GM18861 (cell line): Measurements from ENCODE around the gene SRSF4.
A peak's percentile ranks its signal among the peaks of the same experiment; 100 is the strongest.
"Not testable (repeated sequence)": the region's sequence is repeated elsewhere in the genome, so short reads cannot be mapped to it uniquely, and the experiment has no call there.

Source experiments
- ATAC-seq: cut with Tn5 transposase; IDR thresholded peaks from one replicate; pipeline ENCODE4 v1.9.1; 2021; ENCODE audit not compliant: unreplicated experiment

Gene SRSF4

DNA sequence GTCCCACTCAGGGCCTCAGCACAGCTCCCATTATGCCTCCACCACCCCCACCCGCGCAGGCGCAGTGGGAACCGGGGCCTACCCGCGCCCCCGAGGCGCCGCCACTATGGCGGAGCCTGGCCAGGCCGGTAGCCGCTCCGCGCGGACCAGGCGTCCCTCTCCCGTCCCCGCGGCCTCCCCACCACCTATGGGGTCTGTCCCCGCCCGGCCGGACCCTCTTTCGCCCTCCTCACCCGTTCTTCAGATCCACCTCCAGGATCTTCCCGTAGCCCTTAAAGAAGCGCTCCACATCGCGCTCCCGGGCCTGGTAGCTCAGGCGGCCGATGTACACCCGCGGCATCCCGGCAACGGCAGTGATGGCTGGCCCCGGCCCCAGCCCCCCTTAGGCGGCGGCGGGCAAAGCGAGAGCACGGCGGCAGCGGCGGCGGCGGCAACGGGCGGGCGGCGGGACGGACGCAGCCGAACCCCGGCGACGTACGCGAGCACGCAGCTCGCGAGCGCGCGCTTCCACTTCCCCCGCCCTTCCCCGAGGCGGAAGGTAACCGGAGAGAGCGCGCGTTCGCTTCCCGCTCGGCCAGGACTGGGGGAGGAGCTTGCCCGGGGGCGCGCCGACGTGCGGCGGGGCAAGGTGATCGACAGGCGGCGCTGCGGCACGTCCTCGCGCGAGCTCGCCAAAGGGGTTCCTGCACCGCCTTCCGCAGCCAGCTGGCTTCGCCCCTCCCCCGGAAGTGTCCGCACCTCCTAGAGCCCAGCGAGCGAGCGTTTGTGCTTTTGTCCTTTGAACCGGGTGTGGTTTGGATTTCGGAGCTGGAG lies at the start of gene SRSF4:
Gene SRSF4, minus strand, starts transcription at position 488 of the 813 bp plus-strand sequence. Its CDS starts 148 bp downstream, at position 340.
- peak; percentile 75 for ATAC-seq

DNA sequence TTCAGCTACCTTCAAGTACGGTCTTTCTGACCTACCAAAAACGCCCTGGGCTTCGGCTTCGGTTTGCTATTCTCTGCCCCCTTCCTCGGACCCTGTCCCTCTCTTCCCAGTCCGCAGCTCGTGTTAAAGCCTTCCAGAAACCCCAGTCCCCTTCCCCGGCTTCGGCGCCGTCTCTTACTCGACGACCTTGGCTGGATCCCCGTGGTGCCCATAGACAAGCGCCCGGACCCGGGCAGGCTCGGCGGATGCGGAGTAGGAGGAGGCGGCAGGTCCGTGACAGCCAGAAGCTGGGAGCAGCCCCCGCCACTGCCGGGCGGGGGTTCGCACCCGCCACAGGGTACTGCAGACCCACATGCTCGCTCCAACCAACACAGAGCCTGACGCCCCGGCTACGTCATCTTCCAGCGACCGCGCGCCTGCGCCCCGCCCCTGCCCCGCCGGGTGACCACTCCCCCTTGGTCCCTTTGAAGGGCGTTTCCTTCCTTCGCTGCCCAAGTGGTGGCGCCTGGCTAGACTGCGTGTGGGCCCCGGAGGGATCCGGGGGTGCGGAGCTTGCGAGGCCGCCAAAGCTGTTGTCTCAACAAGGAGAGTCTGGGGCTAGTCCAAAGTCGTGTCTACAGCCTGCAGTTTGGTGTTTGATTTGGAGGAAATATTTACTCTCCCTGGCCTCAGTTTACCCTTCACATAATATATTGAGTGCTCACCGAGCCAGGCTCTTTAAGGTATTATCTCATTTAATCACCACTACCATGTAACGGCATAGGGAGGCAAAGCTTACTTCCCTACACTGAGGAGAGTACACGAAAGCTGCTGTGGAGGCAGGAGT lies 49.1 kb upstream of the SRSF4 start, which contains the start of gene MECR:
Gene MECR, minus strand, starts transcription at position 382 of the 826 bp plus-strand sequence. Its CDS starts 28 bp downstream, at position 354.
- peak; percentile 87 for ATAC-seq

DNA sequence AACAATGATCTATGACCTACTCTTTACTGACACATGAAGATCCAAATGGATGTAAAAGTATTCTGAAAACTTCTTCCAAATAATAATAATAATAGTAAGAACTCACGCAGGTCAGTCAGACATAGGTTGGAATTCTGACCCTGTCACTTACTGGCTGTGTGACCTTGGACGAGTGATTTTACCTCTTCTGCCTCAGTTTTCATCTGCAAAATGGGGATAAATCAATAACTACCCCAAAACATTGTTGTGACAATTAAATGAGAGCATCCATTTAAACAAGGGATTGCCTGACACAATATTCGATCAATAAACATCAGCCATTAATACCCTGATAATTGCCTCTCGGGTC lies 48.5 kb upstream of the SRSF4 start:
- ATAC-seq: no peak

DNA sequence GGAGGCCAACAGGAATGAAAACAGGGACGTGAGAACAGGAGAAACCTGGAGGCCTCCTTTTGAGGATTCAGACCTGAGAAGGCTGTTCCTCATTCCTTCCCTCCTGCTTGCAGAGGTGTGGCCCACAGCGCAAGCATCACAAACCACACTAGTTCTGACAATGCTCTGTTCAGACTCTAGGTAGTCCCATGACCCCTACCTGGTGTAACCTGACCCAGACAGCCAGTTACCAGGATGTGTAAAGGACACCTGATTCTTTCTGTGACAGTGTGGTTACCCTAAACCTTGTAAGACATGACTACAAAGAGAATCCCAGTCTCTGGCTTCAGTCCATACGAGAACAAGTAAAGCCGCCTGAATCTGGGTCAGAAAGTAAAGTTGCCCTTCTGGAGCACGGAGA lies 45.8 kb upstream of the SRSF4 start:
- ATAC-seq: no peak

DNA sequence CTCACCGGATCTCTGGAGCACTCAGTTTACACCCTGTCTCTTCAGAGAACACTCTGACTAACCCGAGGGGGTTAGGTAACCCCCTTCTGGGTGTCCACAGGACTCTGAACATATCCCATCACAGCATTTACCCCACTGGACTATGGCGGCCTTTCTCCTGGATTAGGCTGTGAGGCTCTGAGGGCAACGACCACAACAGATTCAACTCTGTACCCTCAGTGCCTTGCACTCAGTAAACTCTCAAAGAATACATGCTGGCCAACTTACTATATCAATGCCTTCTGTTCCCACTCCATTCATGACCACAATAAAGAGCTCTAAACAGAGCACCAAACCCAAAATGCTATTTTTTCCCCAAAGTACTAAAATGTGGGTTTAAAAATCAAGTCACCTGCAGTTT lies 43.7 kb upstream of the SRSF4 start:
- no peak for ATAC-seq

DNA sequence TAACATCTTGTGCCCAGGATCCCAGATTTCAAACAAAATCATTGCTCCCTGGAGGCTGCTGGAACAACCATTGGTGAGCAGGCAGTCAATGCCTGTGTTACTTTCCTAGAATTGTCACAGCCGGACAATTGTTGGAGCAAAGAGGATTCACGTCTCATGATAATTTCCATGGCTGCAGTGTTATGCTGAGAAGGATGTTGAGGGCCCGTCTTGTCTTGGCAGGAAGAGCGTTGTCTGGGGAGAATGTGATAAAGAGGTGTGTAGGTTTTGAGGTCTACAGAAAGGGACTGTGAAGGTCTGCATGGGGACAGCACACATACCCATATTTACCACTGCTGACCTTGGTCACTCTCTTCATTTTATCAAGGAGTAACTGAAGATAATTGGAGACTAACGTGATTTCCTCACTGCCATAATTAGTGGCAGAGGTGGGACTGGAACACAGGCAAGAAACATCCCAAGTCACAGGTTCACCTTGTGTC lies 42.7 kb upstream of the SRSF4 start:
- no peak for ATAC-seq

DNA sequence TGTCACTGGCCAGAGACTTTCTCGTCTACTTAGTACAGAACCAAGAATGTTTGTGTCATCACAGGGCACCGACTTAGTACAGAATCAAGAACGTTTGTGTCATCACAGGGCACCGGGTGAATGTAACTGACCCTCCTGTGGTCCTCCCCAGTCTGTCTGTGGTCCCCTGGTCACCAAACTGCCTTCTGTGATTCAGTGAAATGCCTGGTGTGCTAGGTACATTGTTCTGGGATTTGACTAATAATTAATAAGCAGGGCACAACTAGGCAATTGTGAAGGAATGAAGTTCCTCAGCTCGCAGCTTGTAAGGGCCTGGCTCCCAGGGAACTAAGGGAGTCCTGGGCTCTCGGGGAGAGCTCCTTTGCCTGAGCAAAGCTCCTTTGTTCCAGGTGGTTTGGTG lies 41.8 kb upstream of the SRSF4 start:
- no peak for ATAC-seq

DNA sequence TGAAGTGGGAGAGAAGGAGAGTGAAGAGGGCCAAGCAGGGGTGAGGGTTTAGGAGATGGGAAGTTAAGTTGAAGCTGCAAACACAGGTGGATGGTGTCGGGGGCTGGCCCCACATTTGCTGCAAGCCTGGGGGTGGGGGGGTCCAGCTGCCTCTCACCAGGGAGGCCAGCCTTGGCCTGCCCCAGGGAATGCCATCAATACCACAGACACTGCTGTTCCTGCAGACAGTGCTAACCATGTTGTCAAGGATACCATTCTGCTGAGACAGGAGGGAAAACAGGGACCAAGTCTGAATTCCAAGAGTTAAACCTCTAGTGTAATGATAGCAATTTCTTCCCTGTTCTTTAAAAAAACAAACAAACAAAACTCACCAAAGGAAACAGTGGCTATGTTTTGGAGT lies 41.0 kb upstream of the SRSF4 start:
- ATAC-seq: no peak

DNA sequence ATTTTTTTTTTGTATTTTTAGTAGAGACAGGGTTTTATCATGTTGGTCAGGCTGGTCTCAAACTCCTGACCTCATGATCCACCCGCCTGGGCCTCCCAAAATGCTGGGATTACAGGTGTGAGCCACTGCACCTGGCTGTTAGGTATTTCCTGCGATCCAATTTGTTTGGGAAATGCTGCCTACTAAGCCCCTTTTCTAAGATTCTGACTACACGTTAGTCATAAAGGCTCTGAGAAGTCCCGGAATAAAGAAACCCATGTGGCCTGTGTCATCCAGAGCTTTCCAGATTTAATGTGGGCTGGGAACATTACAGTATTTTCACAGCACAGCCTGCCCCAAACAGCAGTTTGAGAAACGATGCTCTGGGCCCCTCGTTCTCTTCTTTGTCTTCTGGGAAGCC lies 40.6 kb upstream of the SRSF4 start:
- ATAC-seq: not testable (repeated sequence)

DNA sequence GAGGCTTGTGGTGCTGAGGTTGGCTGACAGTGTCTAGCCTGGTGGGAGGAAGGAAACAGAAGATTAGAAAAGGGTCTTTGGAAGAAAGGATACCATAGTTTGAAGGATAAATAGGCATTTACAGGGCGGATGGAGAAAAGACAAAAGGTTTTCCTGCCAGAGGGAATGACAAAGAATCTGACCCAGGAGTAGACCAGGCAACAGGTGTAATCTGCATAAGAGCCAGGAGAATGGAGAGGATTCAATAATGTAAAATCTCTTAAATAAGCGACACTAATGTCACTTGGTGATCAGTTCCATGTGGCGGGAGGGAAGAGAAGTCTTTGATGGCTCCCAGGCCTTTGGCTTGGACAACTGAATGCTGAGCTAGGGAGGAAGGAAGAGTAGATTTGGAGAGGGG lies 39.6 kb upstream of the SRSF4 start:
- ATAC-seq: no peak

DNA sequence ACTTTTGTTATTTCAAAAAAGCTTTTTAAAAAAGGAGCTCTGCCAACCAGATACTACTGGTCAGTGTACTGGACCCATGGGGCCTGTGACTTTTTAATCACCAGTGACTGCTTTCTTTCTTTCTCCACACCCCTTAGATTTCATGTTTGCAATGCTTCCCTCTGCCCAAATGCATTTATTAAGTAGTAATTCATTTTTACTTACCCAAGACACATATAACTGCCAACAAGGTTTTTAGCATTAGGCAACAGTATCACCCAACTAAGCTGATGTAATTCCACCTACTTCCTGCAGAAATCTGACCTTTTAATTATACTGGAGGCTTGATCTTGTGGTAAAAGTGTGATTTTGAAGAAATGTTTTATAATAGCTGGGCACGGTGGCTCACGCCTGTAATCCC lies 36.5 kb upstream of the SRSF4 start:
- no peak for ATAC-seq

DNA sequence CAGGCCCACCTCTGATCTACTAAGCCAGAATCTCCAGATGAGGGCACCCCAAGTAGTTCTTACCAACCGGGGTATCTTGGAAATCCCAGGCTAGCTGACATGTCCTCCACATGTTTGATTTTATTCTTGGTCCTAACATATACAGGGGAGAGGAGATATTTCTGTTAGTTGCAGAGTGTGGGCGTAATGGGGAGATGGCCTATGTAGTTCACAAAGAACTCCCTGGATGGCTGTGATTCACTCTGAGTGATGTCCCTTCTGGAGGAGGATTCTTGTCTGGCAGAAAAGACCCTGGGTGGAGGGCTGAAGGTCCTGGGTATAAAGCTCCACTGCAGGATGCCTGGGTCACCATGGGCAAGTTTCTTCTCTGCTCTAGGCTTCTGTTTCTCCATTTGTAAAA lies 35.9 kb upstream of the SRSF4 start:
- ATAC-seq: no peak

DNA sequence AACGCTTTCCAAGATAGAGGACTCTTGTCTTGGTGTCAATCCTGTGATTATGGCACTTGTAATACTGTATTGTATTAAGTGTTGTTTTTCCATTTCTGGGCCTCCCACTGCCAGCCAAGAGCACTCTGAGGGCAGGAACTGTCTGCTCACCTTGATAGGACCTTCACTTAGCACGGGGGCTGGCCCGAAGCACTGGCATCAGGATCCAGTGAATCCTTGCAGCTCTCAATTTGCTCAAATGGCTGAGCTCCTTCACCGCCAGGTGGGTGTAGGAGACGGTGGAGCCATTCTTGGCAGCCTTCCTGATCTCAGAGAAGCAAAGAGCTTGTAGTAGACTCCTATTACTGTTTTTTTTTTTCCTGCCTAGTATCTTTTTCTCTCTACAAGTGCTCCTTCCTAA lies 31.4 kb upstream of the SRSF4 start:
- no peak for ATAC-seq

DNA sequence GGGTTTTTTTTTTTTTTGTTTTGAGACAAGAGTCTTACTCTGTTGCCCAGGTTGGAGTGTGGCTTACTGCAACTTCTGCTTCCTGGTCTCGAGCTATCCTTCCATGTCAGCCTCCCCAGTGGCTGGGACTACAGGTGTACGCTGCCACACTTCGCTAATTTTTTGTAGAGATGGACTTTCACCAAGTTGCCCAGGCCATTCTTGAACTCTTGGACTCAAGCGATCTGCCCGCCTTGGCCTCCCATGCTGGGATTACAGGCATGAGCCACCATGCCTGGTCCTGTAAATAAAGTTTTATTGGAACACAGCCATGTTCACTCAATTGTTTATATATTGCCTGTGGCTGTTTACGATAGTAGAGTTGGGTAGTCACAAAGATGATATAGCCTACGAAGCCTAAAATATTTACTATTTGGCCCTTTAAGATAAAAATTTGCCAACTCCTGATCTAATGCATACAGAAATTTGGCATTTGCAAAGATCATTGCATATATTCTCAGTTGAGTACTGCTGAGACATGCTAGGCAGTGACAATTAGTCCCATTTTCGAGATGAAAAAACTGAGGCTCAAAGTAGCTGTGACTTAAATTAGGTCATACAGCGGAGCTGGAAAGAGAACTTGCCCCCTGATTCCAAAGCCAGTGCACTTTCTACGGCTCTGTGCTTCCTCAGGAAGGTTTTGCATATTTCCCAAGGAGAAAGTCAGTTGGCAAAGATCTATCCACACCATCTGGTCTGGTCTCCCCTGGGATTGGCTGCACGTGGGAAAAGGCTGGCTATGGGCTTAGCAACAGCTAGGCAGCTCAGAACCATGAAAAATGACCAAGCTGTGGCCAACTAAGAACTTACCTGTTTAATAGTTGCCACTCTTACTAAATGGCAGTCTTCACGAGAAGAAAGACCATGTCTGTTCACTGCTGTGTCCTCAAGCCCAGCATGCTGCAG lies 29.7 kb upstream of the SRSF4 start:
- no peak for ATAC-seq

DNA sequence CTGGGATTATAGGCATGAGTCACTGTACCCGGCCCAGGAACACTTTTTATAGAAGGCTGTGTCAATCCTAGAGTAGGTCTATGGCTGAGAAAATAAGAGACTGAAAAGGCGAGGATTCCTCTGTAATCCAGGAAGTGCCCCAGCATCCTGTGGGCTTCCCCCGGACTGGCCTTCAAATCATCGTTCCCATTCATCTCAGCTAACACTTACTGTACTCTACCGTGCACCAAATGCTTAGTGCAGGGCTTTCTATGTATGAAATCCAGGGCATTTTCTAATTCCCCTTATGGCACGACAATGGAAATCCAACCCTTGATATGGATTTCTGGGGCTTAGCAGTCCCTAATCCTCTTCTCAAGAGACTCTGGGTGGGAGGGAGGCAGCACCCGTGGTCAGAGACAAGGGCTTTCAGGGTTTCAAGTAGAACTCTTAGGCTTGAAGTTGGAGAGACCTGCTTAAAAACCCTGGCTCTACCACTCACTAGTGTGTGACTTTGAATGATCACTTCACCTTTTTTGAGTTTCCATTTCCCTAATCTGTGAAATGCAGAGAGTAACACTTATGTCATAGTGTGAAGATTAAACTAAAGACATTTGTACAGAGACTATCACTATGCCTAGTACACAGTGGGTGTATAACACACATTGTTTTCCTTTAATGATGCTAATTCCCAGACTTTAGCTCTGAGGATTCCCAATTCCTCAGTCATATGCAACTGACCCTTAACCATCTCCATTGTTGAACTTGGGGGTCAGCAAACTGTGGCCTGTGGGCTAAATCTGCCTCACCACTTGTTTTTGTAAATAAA lies 28.8 kb upstream of the SRSF4 start:
- no peak for ATAC-seq

DNA sequence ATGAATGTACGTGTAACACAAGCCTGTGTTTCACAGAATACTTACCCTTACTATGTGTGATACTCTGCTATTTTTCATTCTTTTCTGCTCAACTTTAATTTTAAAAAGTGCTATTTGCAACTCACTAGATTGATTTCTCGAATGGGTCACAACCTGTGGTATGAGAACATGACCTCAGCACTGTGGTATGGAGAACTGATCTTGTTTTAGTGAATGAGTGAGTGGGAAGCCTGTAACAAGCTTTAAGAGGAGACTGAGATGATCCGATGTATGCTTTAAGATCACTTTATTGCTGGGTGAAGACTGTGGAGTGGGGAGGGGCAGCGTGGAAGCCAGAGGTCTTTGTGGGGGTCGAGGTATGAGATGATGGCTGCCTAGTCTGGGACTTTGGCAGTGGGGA lies 27.5 kb upstream of the SRSF4 start:
- ATAC-seq: no peak

DNA sequence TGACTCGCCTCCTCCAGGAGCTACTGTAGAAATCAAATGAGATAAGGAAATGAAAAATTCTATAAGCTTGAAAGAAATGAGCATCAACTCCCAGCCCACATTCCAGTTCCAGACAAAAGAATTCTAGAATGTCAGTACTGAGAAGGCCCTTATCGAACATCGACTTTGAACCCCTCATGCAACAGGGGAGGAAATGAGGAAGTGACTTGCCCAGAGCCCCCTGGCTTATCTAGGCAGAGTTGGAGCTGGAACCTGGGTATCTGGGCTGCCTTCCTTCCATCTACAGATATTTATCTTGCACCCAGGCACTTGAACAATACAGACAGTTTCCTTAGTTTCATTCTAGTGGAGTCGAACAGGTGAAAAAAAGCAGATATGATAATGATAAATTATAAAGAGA lies 26.7 kb upstream of the SRSF4 start:
- no peak for ATAC-seq

DNA sequence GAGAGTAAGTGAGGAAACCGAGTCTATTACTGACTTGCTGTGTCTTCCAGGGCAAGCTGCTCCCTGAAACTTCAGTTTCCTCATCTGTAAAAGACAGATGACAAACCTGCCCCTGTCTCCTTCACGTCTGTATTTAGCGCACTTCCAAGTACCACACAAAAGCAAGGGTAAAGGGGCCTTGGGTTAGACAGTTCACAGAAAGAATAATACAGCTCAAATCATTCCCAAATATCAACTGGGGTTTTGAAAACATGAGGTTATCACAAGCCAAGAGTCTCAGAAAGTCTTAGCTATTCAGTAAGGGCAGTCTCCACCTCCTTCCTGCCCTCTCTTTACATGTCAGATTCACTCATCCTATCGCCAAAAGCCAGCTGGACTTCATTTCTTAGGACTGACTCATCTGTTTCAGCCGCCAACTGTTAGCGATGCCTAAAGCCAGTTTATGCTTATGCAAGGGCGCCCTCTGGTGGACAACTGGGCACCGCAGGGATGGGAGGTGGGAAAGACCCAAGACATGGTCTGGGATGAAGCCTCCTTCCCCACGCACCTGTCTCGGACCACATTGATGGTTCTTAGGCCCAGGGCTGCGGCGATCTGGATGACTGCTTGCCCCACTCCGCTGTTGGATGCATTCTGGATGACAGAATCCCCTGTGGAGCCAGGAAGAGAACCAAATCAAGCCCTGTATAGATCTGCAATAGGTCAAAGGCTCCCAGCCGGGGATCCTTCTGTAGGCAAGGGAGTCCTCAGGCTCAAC lies 21.1 kb upstream of the SRSF4 start:
- peak; percentile 60 for ATAC-seq

DNA sequence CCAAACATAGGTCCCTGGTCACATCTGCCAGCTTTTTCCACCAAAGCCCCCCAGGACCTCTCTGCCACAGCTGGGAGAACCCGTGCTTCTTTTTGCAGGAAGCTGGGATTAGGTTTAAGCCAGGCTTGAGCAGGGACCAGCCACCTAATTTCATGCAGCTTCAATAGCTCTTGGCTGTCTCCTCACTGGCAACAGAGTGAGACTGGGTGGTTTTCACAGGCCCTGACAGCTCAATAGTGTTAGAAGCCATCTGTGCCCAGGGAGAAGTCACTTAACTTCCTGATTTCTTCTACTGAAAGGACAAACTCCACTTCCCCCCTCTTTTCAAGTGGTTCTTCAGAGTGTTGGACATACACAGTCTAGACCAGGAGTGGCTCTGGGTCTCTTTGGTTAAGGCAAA lies 20.4 kb upstream of the SRSF4 start:
- no peak for ATAC-seq
